ENCODE results near the gene EMILIN3. TPM values are rescaled to one million over a fixed set of nuclear protein-coding genes. Genes with fewer than 3 reads are reported as not detected.

The EMILIN3 gene, protein sequence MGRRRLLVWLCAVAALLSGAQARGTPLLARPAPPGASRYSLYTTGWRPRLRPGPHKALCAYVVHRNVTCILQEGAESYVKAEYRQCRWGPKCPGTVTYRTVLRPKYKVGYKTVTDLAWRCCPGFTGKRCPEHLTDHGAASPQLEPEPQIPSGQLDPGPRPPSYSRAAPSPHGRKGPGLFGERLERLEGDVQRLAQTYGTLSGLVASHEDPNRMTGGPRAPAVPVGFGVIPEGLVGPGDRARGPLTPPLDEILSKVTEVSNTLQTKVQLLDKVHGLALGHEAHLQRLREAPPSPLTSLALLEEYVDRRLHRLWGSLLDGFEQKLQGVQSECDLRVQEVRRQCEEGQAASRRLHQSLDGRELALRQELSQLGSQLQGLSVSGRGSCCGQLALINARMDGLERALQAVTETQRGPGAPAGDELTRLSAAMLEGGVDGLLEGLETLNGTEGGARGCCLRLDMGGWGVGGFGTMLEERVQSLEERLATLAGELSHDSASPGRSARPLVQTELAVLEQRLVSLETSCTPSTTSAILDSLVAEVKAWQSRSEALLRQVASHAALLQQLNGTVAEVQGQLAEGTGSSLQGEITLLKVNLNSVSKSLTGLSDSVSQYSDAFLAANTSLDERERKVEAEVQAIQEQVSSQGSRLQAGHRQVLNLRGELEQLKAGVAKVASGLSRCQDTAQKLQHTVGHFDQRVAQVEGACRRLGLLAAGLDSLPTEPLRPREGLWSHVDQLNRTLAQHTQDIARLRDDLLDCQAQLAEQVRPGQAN
- not detected in 2 replicates for total RNA-seq

DNA sequence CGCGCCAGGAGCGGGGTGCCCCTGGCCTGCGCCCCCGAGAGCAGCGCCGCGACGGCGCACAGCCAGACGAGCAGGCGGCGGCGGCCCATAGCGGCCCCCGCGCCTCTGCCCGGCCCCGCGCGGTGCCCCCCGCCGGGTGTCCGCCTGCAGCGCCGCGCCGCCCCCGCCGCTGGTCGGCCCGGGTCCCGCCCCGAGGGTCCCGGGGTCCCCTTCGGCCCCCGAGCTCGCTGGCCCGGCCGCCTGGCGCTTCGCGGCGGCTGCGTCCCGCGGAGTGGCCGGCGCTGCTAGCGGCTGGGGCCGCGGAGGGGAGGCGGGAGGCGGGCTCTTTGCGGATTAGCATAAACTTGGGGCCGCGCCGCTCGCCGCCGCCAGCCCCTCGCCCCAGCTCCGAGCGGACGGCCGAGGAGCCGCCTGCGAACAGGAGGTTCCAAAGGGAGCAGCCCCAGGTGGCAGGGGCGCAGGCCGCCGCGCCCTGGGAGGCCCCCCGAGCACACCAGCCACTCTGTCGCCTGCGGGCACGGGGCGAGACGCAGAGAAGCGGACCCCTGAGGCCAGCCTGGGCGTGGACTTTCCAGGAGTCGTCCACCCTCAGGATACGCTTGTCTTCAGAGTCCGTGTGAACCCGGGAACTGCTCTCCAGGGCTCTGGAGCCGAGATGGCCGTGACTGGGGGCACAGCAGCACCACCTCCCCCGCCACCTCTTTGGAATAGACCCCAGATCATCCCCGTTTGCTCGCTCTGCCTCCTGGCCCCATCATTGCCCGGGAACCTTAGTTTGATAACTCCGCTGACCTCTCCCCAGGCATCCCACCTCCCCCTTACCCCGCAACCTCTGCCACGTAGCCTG is at the start of gene EMILIN3:
Gene EMILIN3, minus strand, starts transcription at position 273 of the 847 bp plus-strand sequence. Its CDS starts 184 bp downstream, at position 89.
- ATAC-seq (ENCODE audit: low read depth) (no peak), DNase-seq (no peak)
- Mint-ChIP-seq H3K27ac (no peak within 1 kb of the TSS), H3K27me3 (peaks cover 37% of the 10 kb centered on the region), H3K4me1 (peaks cover 9% of the 10 kb centered on the region), H3K9me3 (peaks cover 6% of the 10 kb centered on the region), H3K36me3 (ENCODE audit: low read depth) (no peaks in the 10 kb centered on the region), H3K4me3 (no peak within 1 kb of the TSS)
- CTCF ChIA-PET, result no interaction called here
- TF ChIP-seq, protein P1, sequence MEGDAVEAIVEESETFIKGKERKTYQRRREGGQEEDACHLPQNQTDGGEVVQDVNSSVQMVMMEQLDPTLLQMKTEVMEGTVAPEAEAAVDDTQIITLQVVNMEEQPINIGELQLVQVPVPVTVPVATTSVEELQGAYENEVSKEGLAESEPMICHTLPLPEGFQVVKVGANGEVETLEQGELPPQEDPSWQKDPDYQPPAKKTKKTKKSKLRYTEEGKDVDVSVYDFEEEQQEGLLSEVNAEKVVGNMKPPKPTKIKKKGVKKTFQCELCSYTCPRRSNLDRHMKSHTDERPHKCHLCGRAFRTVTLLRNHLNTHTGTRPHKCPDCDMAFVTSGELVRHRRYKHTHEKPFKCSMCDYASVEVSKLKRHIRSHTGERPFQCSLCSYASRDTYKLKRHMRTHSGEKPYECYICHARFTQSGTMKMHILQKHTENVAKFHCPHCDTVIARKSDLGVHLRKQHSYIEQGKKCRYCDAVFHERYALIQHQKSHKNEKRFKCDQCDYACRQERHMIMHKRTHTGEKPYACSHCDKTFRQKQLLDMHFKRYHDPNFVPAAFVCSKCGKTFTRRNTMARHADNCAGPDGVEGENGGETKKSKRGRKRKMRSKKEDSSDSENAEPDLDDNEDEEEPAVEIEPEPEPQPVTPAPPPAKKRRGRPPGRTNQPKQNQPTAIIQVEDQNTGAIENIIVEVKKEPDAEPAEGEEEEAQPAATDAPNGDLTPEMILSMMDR (IDR thresholded peaks at IDR 0.05), result no peak
- POLR2A ChIA-PET, result no interaction called here
- intact Hi-C loops (cut with micrococcal nuclease), result no loop called here

DNA sequence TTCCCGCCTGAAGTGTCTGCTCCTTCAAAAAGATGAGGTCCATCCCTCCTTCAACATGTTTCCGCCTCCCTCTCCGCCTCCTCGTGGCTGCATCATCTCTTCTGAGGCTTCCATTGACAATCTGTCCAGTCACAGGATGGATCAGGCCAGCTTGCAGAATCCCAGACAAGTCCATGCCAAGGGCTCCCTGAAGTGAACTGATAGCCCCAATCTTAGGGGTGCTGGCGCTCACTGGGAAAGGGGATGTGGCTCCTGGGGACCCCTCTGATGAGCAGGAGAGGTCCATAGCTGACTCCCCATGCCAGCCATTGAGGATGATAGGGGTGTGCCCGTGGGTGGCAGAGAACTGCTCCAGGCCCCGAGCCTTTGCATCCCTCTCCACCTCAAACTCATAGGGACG is 48.6 kb upstream of the EMILIN3 start:
- Mint-ChIP-seq H3K4me3 (no peak overlapping the region), H3K27me3 (no peaks in the 10 kb centered on the region), H3K4me1 (no peaks in the 10 kb centered on the region), H3K27ac (no peak overlapping the region), H3K9me3 (no peaks in the 10 kb centered on the region), H3K36me3 (ENCODE audit: low read depth) (peaks cover 91% of the 10 kb centered on the region)
- ChIA-PET CTCF (no interaction called here), POLR2A (no interaction called here)
- TF ChIP-seq, protein P1 (IDR thresholded peaks at IDR 0.05), result no peak
- DNase-seq (no peak), ATAC-seq (ENCODE audit: low read depth) (no peak)
- intact Hi-C loops (cut with micrococcal nuclease), result no loop called here

DNA sequence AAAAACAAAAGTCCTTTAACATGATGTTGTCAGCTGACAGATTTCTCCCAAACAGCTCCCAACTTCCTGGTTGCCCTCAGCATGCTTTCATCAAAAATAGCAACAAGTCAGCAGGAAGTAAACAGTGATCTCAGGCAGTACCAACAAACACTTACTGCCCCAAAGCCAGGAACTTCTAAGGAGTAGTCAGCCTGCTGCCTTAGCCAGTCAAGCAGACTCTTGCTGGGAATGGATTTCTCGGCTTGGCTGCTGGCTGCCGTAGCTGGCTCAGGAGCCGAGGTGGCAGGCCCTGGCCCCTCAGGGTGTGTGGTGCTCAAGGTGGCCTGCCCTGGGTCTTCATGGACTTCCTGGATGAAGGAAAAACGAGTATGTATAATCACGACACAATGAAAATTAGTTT is 46.6 kb upstream of the EMILIN3 start:
- no peak for DNase-seq
- TF ChIP-seq, protein P1 (IDR thresholded peaks at IDR 0.05), result no peak
- Mint-ChIP-seq H3K9me3 (no peaks in the 10 kb centered on the region), H3K4me1 (no peaks in the 10 kb centered on the region), H3K4me3 (no peak overlapping the region), H3K27me3 (no peaks in the 10 kb centered on the region), H3K27ac (no peak overlapping the region), H3K36me3 (ENCODE audit: low read depth) (peaks cover 96% of the 10 kb centered on the region)
- no peak for ATAC-seq (ENCODE audit: low read depth)
- intact Hi-C loops (cut with micrococcal nuclease), result no loop called here
- ChIA-PET CTCF (no interaction called here), POLR2A (no interaction called here)

DNA sequence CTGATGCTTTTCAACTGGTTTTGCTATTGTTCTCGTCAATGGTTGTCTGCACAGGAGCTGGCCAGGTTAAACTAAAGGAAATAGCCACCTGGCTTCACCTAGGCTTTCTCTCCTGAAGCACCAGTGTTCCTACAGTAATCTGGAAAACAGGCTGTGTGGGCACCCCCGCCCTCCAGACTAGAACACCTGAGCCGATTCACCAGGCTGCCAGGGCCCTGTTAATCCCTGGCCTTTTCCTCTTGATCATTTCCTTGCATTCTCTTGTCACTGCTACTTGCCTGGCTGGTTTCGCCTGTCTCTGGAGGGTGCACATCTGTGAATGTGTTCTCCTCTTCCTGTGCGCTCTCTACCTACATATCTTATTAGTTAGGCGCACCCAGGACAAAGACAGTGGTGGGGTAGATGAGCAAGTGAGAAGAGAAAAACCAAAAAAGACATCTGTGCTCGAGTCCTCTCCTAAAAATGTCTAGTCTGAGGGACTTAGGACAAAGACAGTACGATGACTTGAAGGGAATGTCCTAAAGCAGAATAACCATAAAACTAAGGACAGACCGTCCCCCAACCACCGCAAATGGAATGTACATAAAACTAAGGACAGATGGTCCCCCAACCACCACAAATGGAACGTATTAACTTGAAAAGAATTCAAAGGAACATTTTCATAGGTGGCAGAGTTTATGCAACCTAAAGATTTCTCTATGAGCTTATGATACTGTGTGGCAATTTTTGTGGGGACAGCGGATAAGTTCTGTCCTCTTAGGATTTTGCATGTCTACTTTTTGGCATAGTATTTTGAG is 45.9 kb upstream of the EMILIN3 start:
- intact Hi-C loops (cut with micrococcal nuclease), result no loop called here
- TF ChIP-seq, protein P1 (IDR thresholded peaks at IDR 0.05), result no peak
- Mint-ChIP-seq H3K9me3 (no peaks in the 10 kb centered on the region), H3K36me3 (ENCODE audit: low read depth) (peaks cover 91% of the 10 kb centered on the region), H3K4me3 (no peak overlapping the region), H3K4me1 (no peaks in the 10 kb centered on the region), H3K27me3 (no peaks in the 10 kb centered on the region), H3K27ac (no peak overlapping the region)
- DNase-seq, result no peak
- POLR2A ChIA-PET, result no interaction called here
- CTCF ChIA-PET, result interaction anchor here (2.8 kb wide), 1 partner anchor 240 kb away, joined by 10 read pairs; no protein-coding TSS in a partner anchor
- ATAC-seq (ENCODE audit: low read depth), result no peak
